ENCODE results near the gene ANKLE2.
A peak's percentile ranks its signal among the peaks of the same experiment; 100 is the strongest.

Gene ANKLE2

GRCh38 chr12:132715874-132716273 is 45.8 kb downstream of the ANKLE2 start:
- TF ChIP-seq, protein P1, sequence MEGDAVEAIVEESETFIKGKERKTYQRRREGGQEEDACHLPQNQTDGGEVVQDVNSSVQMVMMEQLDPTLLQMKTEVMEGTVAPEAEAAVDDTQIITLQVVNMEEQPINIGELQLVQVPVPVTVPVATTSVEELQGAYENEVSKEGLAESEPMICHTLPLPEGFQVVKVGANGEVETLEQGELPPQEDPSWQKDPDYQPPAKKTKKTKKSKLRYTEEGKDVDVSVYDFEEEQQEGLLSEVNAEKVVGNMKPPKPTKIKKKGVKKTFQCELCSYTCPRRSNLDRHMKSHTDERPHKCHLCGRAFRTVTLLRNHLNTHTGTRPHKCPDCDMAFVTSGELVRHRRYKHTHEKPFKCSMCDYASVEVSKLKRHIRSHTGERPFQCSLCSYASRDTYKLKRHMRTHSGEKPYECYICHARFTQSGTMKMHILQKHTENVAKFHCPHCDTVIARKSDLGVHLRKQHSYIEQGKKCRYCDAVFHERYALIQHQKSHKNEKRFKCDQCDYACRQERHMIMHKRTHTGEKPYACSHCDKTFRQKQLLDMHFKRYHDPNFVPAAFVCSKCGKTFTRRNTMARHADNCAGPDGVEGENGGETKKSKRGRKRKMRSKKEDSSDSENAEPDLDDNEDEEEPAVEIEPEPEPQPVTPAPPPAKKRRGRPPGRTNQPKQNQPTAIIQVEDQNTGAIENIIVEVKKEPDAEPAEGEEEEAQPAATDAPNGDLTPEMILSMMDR (IDR thresholded peaks at IDR 0.05; ENCODE audit: control insufficient read depth, extremely low read depth, insufficient read depth): no peak
- DNase-seq (ENCODE audit: low read depth): peak; percentile 21
- H3K4me3 ChIP-seq (ENCODE audit: low read depth, low read length): no peak overlapping the region

GRCh38 chr12:132713123-132713522 is 48.5 kb downstream of the ANKLE2 start:
- no peak for DNase-seq (ENCODE audit: low read depth)
- no peak overlapping the region for H3K4me3 ChIP-seq (ENCODE audit: low read depth, low read length)
- TF ChIP-seq, protein P1 (IDR thresholded peaks at IDR 0.05; ENCODE audit: control insufficient read depth, extremely low read depth, insufficient read depth): no peak

- peak overlapping the region; percentile 92 for H3K4me3 ChIP-seq (ENCODE audit: low read depth, low read length)
- DNase-seq (ENCODE audit: low read depth): no peak
- TF ChIP-seq, protein P1 (IDR thresholded peaks at IDR 0.05; ENCODE audit: control insufficient read depth, extremely low read depth, insufficient read depth): no peak
Observed at GRCh38 chr12:132711080-132711843, 50.4 kb downstream of the ANKLE2 start.

DNA sequence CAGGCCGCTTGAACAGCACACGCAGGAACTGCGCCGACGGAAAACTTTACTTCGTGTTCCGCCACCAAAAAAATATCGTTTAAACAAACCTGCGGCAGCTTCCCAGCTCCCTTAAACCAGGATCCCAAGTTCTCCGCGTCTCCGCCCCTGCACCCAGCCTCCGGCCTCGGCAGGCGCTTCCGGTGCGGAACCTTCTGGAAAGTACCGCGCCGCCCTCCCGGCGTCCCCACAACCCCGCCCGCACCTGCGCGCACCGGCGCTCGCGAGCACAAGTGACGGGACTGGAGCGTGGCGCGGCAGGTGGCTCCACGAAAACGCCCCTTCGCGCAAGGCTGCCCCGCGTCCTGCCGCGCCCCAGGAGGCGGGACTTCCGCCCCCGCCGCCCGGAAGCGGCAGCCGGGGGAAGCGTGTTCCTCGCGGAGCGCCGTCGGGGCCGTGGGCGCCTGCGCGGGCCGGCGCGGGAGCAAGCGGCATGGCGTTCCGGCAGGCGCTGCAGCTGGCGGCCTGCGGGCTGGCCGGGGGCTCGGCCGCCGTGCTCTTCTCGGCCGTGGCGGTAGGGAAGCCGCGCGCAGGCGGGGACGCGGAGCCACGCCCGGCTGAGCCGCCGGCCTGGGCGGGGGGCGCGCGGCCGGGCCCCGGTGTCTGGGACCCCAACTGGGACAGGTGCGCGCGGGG is 51.1 kb downstream of the ANKLE2 start, which contains the start of gene PGAM5:
PGAM5 (plus strand) TSS at position 438 of the 675 bp plus-strand sequence; CDS start at position 473, 35 bp downstream.
- peak within 1 kb of the TSS; percentile 92 for H3K4me3 ChIP-seq (ENCODE audit: low read depth, low read length)
- TF ChIP-seq, protein P1 (IDR thresholded peaks at IDR 0.05; ENCODE audit: control insufficient read depth, extremely low read depth, insufficient read depth): 0 out of 2 replicates have a peak, but pooled peaks have one; percentile 5
- peak; percentile 77 for DNase-seq (ENCODE audit: low read depth)

DNA sequence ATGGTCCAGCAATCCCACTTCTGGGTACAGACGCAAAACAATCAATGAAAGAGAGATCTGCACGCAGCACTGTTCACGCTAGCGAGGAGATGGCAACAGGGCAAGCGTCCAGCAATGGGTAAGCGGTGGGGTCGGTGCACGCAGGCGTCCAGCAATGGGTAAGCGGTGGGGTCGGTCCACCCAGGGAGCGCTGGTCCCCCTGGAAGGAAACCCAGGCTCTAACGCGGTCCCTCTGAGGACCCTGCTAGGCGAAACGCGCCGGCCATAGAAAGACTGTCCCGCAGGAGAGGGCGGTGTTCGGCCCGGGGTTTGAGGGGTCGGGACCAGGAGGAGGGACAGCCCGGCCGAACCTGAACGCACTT is 51.6 kb downstream of the ANKLE2 start:
- DNase-seq (ENCODE audit: low read depth): no peak
- peak overlapping the region; percentile 92 for H3K4me3 ChIP-seq (ENCODE audit: low read depth, low read length)
- TF ChIP-seq, protein P1 (IDR thresholded peaks at IDR 0.05; ENCODE audit: control insufficient read depth, extremely low read depth, insufficient read depth): no peak

DNA sequence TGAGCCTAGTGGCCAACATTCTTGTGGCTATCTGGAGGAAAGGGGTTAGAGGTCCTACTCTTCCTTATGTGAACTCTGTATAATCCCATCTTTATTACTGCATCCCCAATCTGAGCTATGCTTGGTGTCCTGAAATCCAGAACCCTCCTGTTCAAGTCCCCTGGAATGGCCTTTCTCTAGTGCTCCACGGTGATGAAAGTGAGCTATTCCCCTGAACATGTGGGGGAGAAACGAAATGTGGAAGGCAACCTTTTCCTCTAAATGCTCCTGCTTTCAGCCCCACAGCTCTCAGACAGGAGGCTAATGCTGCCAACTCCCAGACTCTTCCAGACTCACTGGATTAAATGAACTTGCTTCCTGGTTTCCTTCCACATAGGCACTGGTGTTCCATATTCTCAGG is 53.5 kb downstream of the ANKLE2 start:
- no peak overlapping the region for H3K4me3 ChIP-seq (ENCODE audit: low read depth, low read length)
- TF ChIP-seq, protein P1 (IDR thresholded peaks at IDR 0.05; ENCODE audit: control insufficient read depth, extremely low read depth, insufficient read depth): no peak
- no peak for DNase-seq (ENCODE audit: low read depth)
